ENCODE measurements around the gene CFTR.
"Not testable (repeated sequence)": the region's sequence is repeated elsewhere in the genome, so short reads cannot be mapped to it uniquely, and the experiment has no call there.

CFTR gene

DNA sequence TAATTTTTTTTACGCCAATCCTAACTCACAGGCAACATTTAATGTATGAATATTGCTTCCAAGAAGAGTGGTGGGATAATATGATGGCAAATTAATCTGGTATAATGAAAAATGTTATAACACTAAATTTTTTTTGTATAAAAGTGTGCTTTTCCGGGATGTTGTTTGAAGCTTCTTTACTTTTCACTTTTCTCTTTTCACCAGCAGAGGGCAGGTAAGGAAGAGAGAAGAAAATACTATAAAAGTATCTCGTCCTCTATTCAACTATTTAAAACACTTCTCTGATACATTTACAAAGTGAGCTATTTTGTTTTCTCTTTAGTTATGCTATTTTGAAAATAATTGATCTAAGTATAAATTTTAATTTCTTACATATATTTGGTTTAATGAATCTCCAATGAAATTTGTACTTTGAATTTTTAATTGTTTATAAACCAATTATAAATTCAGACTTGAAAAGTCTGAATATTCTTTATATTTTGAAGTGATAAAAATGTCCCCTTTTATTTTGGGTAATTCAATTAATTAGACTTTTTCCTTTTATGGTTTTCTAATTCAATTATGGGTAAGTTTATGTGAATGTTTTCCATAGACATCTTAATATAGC, 20.7 kb upstream of the CFTR start:
- Histone ChIP-seq H3K79me2 (ENCODE audit: insufficient read depth, low read length) (no peaks in the 10 kb centered on the region), H3K9me3 (ENCODE audit: insufficient read depth, low read length) (no peaks in the 10 kb centered on the region), H3K27me3 (ENCODE audit: low read length) (no peaks in the 10 kb centered on the region), H3K4me3 (ENCODE audit: insufficient read depth, low read length, poor library complexity, severe bottlenecking) (no peak overlapping the region), H2AFZ (ENCODE audit: low read depth, low read length, severe bottlenecking) (no peak overlapping the region), H3F3A (ENCODE audit: insufficient read depth) (no peaks in the 10 kb centered on the region), H3K36me3 (ENCODE audit: low read length) (no peaks in the 10 kb centered on the region), H3K9me2 (replicated peaks; ENCODE audit: insufficient read depth, low read length) (no peaks in the 10 kb centered on the region), H4K20me1 (ENCODE audit: low read depth, low read length) (no peaks in the 10 kb centered on the region), H3K4me2 (ENCODE audit: low read depth, low read length, poor library complexity, severe bottlenecking) (no peak overlapping the region), H3K27ac (ENCODE audit: low read depth, low read length) (no peak overlapping the region), H3K9ac (ENCODE audit: low read length) (no peak overlapping the region)
- TF ChIP-seq EZH2phosphoT487 (conservative IDR thresholded peaks at IDR 0.05; ENCODE audit: low read length): no peak
- peak; percentile 49 for TF ChIP-seq CTCF (IDR thresholded peaks at IDR 0.05; ENCODE audit: insufficient read depth, low read length, poor library complexity, severe bottlenecking)

DNA sequence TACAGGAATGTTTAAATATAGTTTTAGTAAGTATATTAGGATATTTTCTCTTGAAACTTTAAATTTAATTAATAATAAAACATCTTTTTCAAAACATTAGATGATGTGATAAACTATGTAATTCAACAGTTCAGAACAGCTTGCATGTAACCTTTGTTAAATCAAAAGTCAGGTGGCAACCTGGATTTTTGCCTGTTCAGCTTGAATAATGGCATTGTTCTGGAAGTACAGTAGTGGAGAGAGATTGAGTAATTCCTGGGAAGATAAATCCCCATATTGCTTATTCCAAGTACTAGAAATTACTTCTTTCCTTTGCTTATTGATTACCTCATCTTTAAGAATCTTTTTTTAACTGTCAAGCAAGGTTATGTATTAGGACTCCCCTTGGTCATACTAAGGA, 20.1 kb upstream of the CFTR start:
- H3K9ac ChIP-seq (ENCODE audit: low read length): no peak overlapping the region
- H3F3A ChIP-seq (ENCODE audit: insufficient read depth): no peaks in the 10 kb centered on the region
- H3K9me3 ChIP-seq (ENCODE audit: insufficient read depth, low read length): no peaks in the 10 kb centered on the region
- H3K9me2 ChIP-seq (replicated peaks; ENCODE audit: insufficient read depth, low read length): no peaks in the 10 kb centered on the region
- H3K79me2 ChIP-seq (ENCODE audit: insufficient read depth, low read length): no peaks in the 10 kb centered on the region
- no peak overlapping the region for H3K4me2 ChIP-seq (ENCODE audit: low read depth, low read length, poor library complexity, severe bottlenecking)
- H4K20me1 ChIP-seq (ENCODE audit: low read depth, low read length): no peaks in the 10 kb centered on the region
- no peak overlapping the region for H3K4me3 ChIP-seq (ENCODE audit: insufficient read depth, low read length, poor library complexity, severe bottlenecking)
- no peak overlapping the region for H3K27ac ChIP-seq (ENCODE audit: low read depth, low read length)
- TF ChIP-seq EZH2phosphoT487 (conservative IDR thresholded peaks at IDR 0.05; ENCODE audit: low read length): no peak
- no peak for TF ChIP-seq CTCF (IDR thresholded peaks at IDR 0.05; ENCODE audit: insufficient read depth, low read length, poor library complexity, severe bottlenecking)
- H3K36me3 ChIP-seq (ENCODE audit: low read length): no peaks in the 10 kb centered on the region
- no peaks in the 10 kb centered on the region for H3K27me3 ChIP-seq (ENCODE audit: low read length)
- H2AFZ ChIP-seq (ENCODE audit: low read depth, low read length, severe bottlenecking): no peak overlapping the region

DNA sequence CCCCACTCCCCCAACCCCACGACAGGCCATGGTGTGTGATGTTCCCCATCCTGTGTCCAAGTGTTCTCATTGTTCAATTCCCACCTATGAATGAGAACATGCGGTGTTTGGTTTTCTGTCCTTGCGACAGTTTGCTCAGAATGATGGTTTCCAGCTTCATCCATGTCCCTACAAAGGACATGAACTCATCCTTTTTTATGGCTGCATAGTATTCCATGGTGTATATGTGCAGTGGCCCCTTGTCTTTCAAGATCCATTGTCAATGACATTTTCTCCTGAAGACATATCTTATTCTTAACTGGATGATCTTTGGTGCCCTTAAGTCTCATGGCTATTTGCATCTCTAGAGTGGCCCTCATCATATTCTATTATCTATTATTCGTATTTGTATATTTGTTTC, 19.0 kb upstream of the CFTR start:
- not testable (repeated sequence) for H2AFZ ChIP-seq (ENCODE audit: low read depth, low read length, severe bottlenecking); H3K79me2 ChIP-seq (ENCODE audit: insufficient read depth, low read length); H3K9ac ChIP-seq (ENCODE audit: low read length); H3K4me2 ChIP-seq (ENCODE audit: low read depth, low read length, poor library complexity, severe bottlenecking); H3K36me3 ChIP-seq (ENCODE audit: low read length); H3K27ac ChIP-seq (ENCODE audit: low read depth, low read length); H3K9me2 ChIP-seq (replicated peaks; ENCODE audit: insufficient read depth, low read length); H3K27me3 ChIP-seq (ENCODE audit: low read length); H3K9me3 ChIP-seq (ENCODE audit: insufficient read depth, low read length); H3F3A ChIP-seq (ENCODE audit: insufficient read depth); H4K20me1 ChIP-seq (ENCODE audit: low read depth, low read length); H3K4me3 ChIP-seq (ENCODE audit: insufficient read depth, low read length, poor library complexity, severe bottlenecking)

- Histone ChIP-seq H3K9ac (ENCODE audit: low read length) (no peak overlapping the region), H3K9me3 (ENCODE audit: insufficient read depth, low read length) (no peaks in the 10 kb centered on the region), H3K4me3 (ENCODE audit: insufficient read depth, low read length, poor library complexity, severe bottlenecking) (no peak overlapping the region), H3K9me2 (replicated peaks; ENCODE audit: insufficient read depth, low read length) (no peaks in the 10 kb centered on the region), H4K20me1 (ENCODE audit: low read depth, low read length) (no peaks in the 10 kb centered on the region), H3K27me3 (ENCODE audit: low read length) (no peaks in the 10 kb centered on the region), H3K79me2 (ENCODE audit: insufficient read depth, low read length) (no peaks in the 10 kb centered on the region), H3K36me3 (ENCODE audit: low read length) (no peaks in the 10 kb centered on the region), H2AFZ (ENCODE audit: low read depth, low read length, severe bottlenecking) (no peak overlapping the region), H3K4me2 (ENCODE audit: low read depth, low read length, poor library complexity, severe bottlenecking) (no peak overlapping the region), H3F3A (ENCODE audit: insufficient read depth) (no peaks in the 10 kb centered on the region), H3K27ac (ENCODE audit: low read depth, low read length) (no peak overlapping the region)
- TF ChIP-seq CTCF (IDR thresholded peaks at IDR 0.05; ENCODE audit: insufficient read depth, low read length, poor library complexity, severe bottlenecking) (no peak), EZH2phosphoT487 (conservative IDR thresholded peaks at IDR 0.05; ENCODE audit: low read length) (no peak)
Observed at GRCh38 chr7:117468174-117468573, 11.7 kb upstream of the CFTR start.
